ENCODE data around the gene PPIE.
"Not testable (repeated sequence)": the region's sequence is repeated elsewhere in the genome, so short reads cannot be mapped to it uniquely, and the experiment has no call there.

GRCh38 chr1:39777896-39778295 lies 39.2 kb downstream of the PPIE start:
- not testable (repeated sequence) for TF ChIP-seq CTCF (IDR thresholded peaks at IDR 0.05; ENCODE audit: low read depth, low read length); POLR2A (IDR thresholded peaks at IDR 0.05; ENCODE audit: extremely low read depth, insufficient read length); MAX (IDR thresholded peaks at IDR 0.05; ENCODE audit: low read depth, low read length)

Measured in NB4 (cell line).